Upper lobe of left lung (tissue), 4 donors: ENCODE results near the gene ME3.

ENCODE experiments used
- CTCF ChIP-seq, 6 experiments: fragments of 450-650 bp in 4 of 6; fragments of 200-600 bp in 2 of 6; sonication (generic) in 2 of 6; IDR thresholded peaks; one replicate each; pipeline ENCODE4 v1.5.1; 2016 to 2019; ENCODE audit warnings: antibody characterized with exemption in 6 of 6
- EP300 ChIP-seq, 4 donors: sonication (generic); formaldehyde crosslinking; IDR thresholded peaks; one replicate each; pipeline ENCODE4 v1.5.1; 2017; ENCODE audit warnings: antibody characterized with exemption in 4 of 4, control low read depth in 2 of 4
- POLR2A ChIP-seq, 4 donors: fragments of 450-650 bp; IDR thresholded peaks; one replicate each; pipeline ENCODE4 v1.5.1; 2016 to 2017; ENCODE audit warnings: antibody characterized with exemption in 4 of 4, mild to moderate bottlenecking in 2 of 4
- POLR2AphosphoS5 ChIP-seq, 2 donors: sonication (generic); formaldehyde crosslinking; IDR thresholded peaks; one replicate each; pipeline ENCODE4 v1.5.1; 2017; ENCODE audit warnings: antibody characterized with exemption in 2 of 2

DNA sequence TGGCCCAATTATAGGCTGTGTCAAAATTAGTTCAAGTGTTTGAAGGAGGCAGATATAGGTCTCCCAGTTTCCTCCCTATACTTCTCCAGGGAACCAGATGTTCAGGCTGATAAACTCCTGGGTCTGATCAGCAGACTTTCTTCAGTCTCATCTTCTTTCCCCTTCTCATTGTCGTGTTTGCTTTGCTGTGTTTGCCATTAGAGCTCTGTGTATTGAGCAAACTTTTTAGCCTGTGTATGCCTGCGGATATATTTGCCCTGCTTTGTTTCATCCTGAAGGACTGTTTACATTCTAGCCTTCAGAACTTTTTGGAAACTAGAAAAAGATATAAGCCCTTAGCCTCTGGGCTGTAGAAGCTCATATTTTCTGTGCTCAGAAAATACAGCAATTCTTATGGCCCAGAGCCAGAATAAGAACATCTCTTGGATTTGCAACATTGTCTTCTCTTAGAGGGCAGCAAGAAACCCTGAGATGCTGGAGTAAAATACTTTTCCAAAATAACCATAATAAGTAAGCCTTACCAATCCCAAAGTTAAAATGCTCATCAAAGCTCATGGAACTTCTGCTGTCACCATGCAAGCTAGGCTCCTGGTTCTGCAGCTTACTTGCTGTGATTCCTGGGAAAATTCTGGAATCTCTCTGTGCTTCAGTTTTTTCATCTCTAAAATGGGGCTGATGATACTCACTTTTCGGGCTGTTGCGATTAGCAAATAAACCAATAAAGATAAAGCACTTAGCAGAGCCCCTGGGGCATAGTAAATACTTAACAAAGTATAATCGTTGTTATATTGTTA lies 34.1 kb upstream of the ME3 start:
- TF ChIP-seq CTCF (IDR thresholded peaks at IDR 0.05), result no peak
- no peak for TF ChIP-seq POLR2AphosphoS5 (IDR thresholded peaks at IDR 0.05)
- no peak for TF ChIP-seq POLR2A (IDR thresholded peaks at IDR 0.05)
- no peak for TF ChIP-seq EP300 (IDR thresholded peaks at IDR 0.05)
